HCT116 (cell line): ENCODE measurements around the gene BECN2. TPM values are rescaled to one million over a fixed set of nuclear protein-coding genes. Genes with fewer than 3 reads are reported as not detected.

ENCODE experiments used
- ATAC-seq: fragments of 200-7000 bp; cut with Tn5 transposase; 2 replicates; pipeline ENCODE4 v1.9.1; 2020; ENCODE audit warnings: mild to moderate bottlenecking, moderate library complexity
- BruUV-seq: library from RNA; stranded (reverse); fragments of 400-500 nt; replicated peaks from 2 replicates; lab custom pipeline; 2021; lab: Mats Ljungman, UMichigan
- CTCF ChIA-PET: fragments of 300-600 bp; sonication (Branson Sonifier 250); formaldehyde crosslinking; loops from one replicate; lab custom pipeline; 2021; ENCODE audit warnings: antibody characterized with exemption; lab: Charles Lee
- POLR2A ChIA-PET: fragments of 300-600, 350-600 bp; sonication (Branson Sonifier 250); formaldehyde crosslinking; loops from one replicate; lab custom pipeline; 2021; ENCODE audit warnings: antibody characterized with exemption; lab: Charles Lee
- RAD21 ChIA-PET, 2 experiments: fragments of 300-600 bp; sonication (Branson Sonifier 250); formaldehyde crosslinking; loops; one replicate each; lab custom pipeline; 2023; ENCODE audit warnings: low total read pairs in 2 of 2; ENCODE audit not compliant: uncharacterized antibody in 2 of 2, unreplicated experiment in 2 of 2, low non-redundant PET in 1 of 2; lab: Charles Lee
- DNase-seq: peaks from one replicate; pipeline ENCODE4 v3.0.0-alpha.2; 2010; ENCODE audit warnings: low read depth, low spot score
- H2AFZ ChIP-seq: fragments of 200-600 bp; shearing (Covaris generic), sonication (generic); 2 replicates; pipeline ENCODE4 v1.6.1; 2017; ENCODE audit warnings: low read depth, mixed run types, mixed read lengths, antibody characterized with exemption, low read length; ENCODE audit not compliant: poor library complexity, severe bottlenecking
- H3K27ac ChIP-seq: 2 replicates; pipeline ENCODE4 v1.5.1; 2012; ENCODE audit warnings: low read depth, low read length
- H3K27me3 ChIP-seq: fragments of 200-600 bp; sonication (generic); 2 replicates; pipeline ENCODE4 v1.6.1; 2016; ENCODE audit warnings: mixed run types, low read length, mixed read lengths; ENCODE audit not compliant: insufficient read depth
- H3K36me3 ChIP-seq, 2 experiments: fragments of 200-500 bp in 1 of 2; fragments of 200-600 bp in 1 of 2; sonication (Bioruptor generic) in 1 of 2; sonication (generic) in 1 of 2; 2 replicates each; pipeline versions ENCODE4 v1.5.1 to v1.6.1; 2014 to 2016; ENCODE audit warnings: low read length in 2 of 2, inconsistent platforms in 1 of 2, mixed read lengths in 1 of 2, mixed run types in 1 of 2; ENCODE audit not compliant: insufficient read depth in 2 of 2, control insufficient read depth in 1 of 2
- H3K4me1 ChIP-seq, 2 experiments: fragments of 200-600 bp in 1 of 2; sonication (generic) in 1 of 2; 2 replicates each; pipeline versions ENCODE4 v1.5.1 to v1.6.1; 2012 to 2017; ENCODE audit warnings: low read length in 2 of 2, inconsistent platforms in 1 of 2, mild to moderate bottlenecking in 1 of 2, mixed read lengths in 1 of 2, mixed run types in 1 of 2, moderate library complexity in 1 of 2; ENCODE audit not compliant: insufficient read depth in 2 of 2, control insufficient read depth in 1 of 2
- H3K4me2 ChIP-seq: fragments of 200-600 bp; sonication (generic); 2 replicates; pipeline ENCODE4 v1.6.1; 2017; ENCODE audit warnings: mixed run types, low read length, mixed read lengths
- H3K4me3 ChIP-seq, 2 experiments: fragments of 200-600 bp in 1 of 2; sonication (generic) in 1 of 2; replicated peaks in 1 of 2; 2 replicates each; pipeline ENCODE4 v1.5.1; 2011 to 2016; ENCODE audit warnings: low read length in 2 of 2, control low read depth in 1 of 2, low read depth in 1 of 2, mild to moderate bottlenecking in 1 of 2, mixed read lengths in 1 of 2, mixed run types in 1 of 2
- H3K79me2 ChIP-seq: fragments of 200-600 bp; sonication (generic); 2 replicates; pipeline ENCODE4 v1.6.1; 2017; ENCODE audit warnings: mild to moderate bottlenecking, mixed run types, low read length, moderate library complexity, mixed read lengths; ENCODE audit not compliant: insufficient read depth
- H3K9ac ChIP-seq: fragments of 200-600 bp; sonication (generic); 2 replicates; pipeline ENCODE4 v1.6.1; 2016; ENCODE audit warnings: low read length, mixed read lengths
- H3K9me2 ChIP-seq: fragments of 200-600 bp; sonication (generic), shearing (Covaris generic); 2 replicates; pipeline ENCODE4 v1.6.1; 2017; ENCODE audit warnings: mixed run types, mild to moderate bottlenecking, moderate library complexity; ENCODE audit not compliant: insufficient read depth
- H3K9me3 ChIP-seq, 2 experiments: fragments of 200-500 bp in 1 of 2; fragments of 200-600 bp in 1 of 2; sonication (Bioruptor generic) in 1 of 2; sonication (generic) in 1 of 2; 2 replicates each; pipeline ENCODE4 v1.6.1; 2014 to 2017; ENCODE audit warnings: low read length in 2 of 2, mixed read lengths in 2 of 2, inconsistent platforms in 1 of 2, low read depth in 1 of 2, mild to moderate bottlenecking in 1 of 2, mixed run types in 1 of 2, moderate library complexity in 1 of 2; ENCODE audit not compliant: control insufficient read depth in 1 of 2, insufficient read depth in 1 of 2
- H4K20me1 ChIP-seq: fragments of 200-600 bp; sonication (generic), shearing (Covaris generic); 2 replicates; pipeline ENCODE4 v1.6.1; 2017; ENCODE audit warnings: mixed run types, mild to moderate bottlenecking, moderate library complexity; ENCODE audit not compliant: insufficient read depth
- ATF3 ChIP-seq: IDR thresholded peaks from 2 replicates; pipeline ENCODE4 v1.6.1; 2012
- CBX3 ChIP-seq: IDR thresholded peaks from 2 replicates; pipeline ENCODE4 v1.6.1; 2012; ENCODE audit warnings: low read depth
- CEBPB ChIP-seq: IDR thresholded peaks from 2 replicates; pipeline ENCODE4 v1.6.1; 2012; ENCODE audit warnings: low read depth
- CTCF ChIP-seq, 3 experiments: fragments of 200-600 bp in 1 of 3; sonication (generic) in 1 of 3; IDR thresholded peaks in 2 of 3; conservative IDR thresholded peaks in 1 of 3; 2 replicates each; pipeline ENCODE4 v1.5.1; 2012 to 2017; ENCODE audit warnings: low read depth in 2 of 3, low read length in 2 of 3, antibody characterized with exemption in 1 of 3, borderline replicate concordance in 1 of 3, control low read depth in 1 of 3, mild to moderate bottlenecking in 1 of 3, mixed read lengths in 1 of 3, mixed run types in 1 of 3, moderate library complexity in 1 of 3; ENCODE audit not compliant: insufficient read depth in 1 of 3
- EGR1 ChIP-seq: IDR thresholded peaks from 2 replicates; pipeline ENCODE4 v1.6.1; 2012; ENCODE audit warnings: low read depth
- ELF1 ChIP-seq: IDR thresholded peaks from 2 replicates; pipeline ENCODE4 v1.6.1; 2012; ENCODE audit warnings: low read depth, borderline replicate concordance
- EZH2 ChIP-seq: fragments of 200-600 bp; sonication (generic); IDR thresholded peaks from 2 replicates; pipeline ENCODE4 v1.6.1; 2017; ENCODE audit warnings: antibody characterized with exemption, mixed run types
- EZH2phosphoT487 ChIP-seq: fragments of 200-600 bp; IDR thresholded peaks from 2 replicates; pipeline ENCODE4 v1.6.1; 2018; ENCODE audit warnings: antibody characterized with exemption, borderline replicate concordance
- JUND ChIP-seq: IDR thresholded peaks from 2 replicates; pipeline ENCODE4 v1.6.1; 2012
- POLR2A ChIP-seq: IDR thresholded peaks from 2 replicates; pipeline ENCODE4 v1.7.0; 2011; ENCODE audit warnings: borderline replicate concordance; ENCODE audit not compliant: insufficient read depth, insufficient read length; ENCODE audit errors: extremely low read depth
- POLR2AphosphoS5 ChIP-seq: IDR thresholded peaks from 2 replicates; pipeline ENCODE4 v1.6.1; 2011; ENCODE audit warnings: mild to moderate bottlenecking, low read depth, low read length, moderate library complexity
- REST ChIP-seq: IDR thresholded peaks from 2 replicates; pipeline ENCODE4 v1.6.1; 2012; ENCODE audit warnings: low read depth
- SIN3A ChIP-seq: IDR thresholded peaks from 2 replicates; pipeline ENCODE4 v1.6.1; 2012; ENCODE audit warnings: low read depth
- SP1 ChIP-seq: IDR thresholded peaks from 2 replicates; pipeline ENCODE4 v1.6.1; 2012; ENCODE audit warnings: low read depth
- SRF ChIP-seq: IDR thresholded peaks from 2 replicates; pipeline ENCODE4 v1.6.1; 2012; ENCODE audit warnings: low read depth
- ZBTB33 ChIP-seq: IDR thresholded peaks from 2 replicates; pipeline ENCODE4 v1.6.1; 2011; ENCODE audit warnings: mild to moderate bottlenecking, low read length, moderate library complexity; ENCODE audit not compliant: insufficient replicate concordance; ENCODE audit errors: extremely low read depth
- ZFX ChIP-seq: fragments of 450-650 bp; IDR thresholded peaks from 2 replicates; pipeline ENCODE4 v1.6.1; 2017
- intact Hi-C: fragments of 100-400 bp; cut with micrococcal nuclease; formaldehyde crosslinking; loops from 2 replicates; pipeline ENCODE4 v1.10.0; 2022
- total RNA-seq: library from RNA; stranded (reverse); gene quantifications from one replicate; pipeline ENCODE4 v1.2.1, GENCODE V29; 2021; ENCODE audit not compliant: unreplicated experiment
- TF ChIP-seq, protein P1 (sequence below): IDR thresholded peaks from 2 replicates; pipeline ENCODE4 v1.6.1; 2012

The BECN2 gene
- total RNA-seq, 1 experiment from 2014 or later, result not detected

GRCh38 chr1:241916196-241916595 is 41.4 kb upstream of the BECN2 start:
- Histone ChIP-seq H3K9ac (no peak overlapping the region), H2AFZ (no peak overlapping the region), H3K79me2 (no peaks in the 10 kb centered on the region), H3K4me1 (no peaks in the 10 kb centered on the region), H3K27me3 (no peaks in the 10 kb centered on the region), H3K27ac (no peak overlapping the region), H4K20me1 (no peaks in the 10 kb centered on the region), H3K9me2 (no peaks in the 10 kb centered on the region), H3K4me3 (no peak overlapping the region), H3K4me2 (no peak overlapping the region), H3K9me3 (no peaks in the 10 kb centered on the region), H3K36me3 (no peaks in the 10 kb centered on the region)
- intact Hi-C loops, result no loop called here
- ChIA-PET RAD21 (no interaction called here), POLR2A (no interaction called here), CTCF (no interaction called here)
- no peak for ATAC-seq
- no peak for DNase-seq
- BruUV-seq, result no TSS peak
- TF ChIP-seq POLR2AphosphoS5 (no peak), ATF3 (no peak), SRF (no peak), SP1 (no peak), EZH2 (no peak), CEBPB (no peak), CBX3 (no peak), ELF1 (no peak), CTCF (IDR thresholded peaks at IDR 0.05 in 2 of 3, conservative IDR thresholded peaks at IDR 0.05 in 1 of 3; ENCODE audit: borderline replicate concordance in 1 of 3, insufficient read depth in 1 of 3, low read depth in 2 of 3, low read length in 2 of 3) (no peak), SIN3A (no peak), ZFX (no peak), EGR1 (no peak), ZBTB33 (no peak), EZH2phosphoT487 (no peak), JUND (no peak), REST (no peak), POLR2A (no peak)
- TF ChIP-seq, protein P1, sequence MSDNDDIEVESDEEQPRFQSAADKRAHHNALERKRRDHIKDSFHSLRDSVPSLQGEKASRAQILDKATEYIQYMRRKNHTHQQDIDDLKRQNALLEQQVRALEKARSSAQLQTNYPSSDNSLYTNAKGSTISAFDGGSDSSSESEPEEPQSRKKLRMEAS, result no peak
